Suprapubic skin (tissue), 4 donors: ENCODE data around the gene HOXB6. TPM values are rescaled to one million over a fixed set of nuclear protein-coding genes. Genes with fewer than 3 reads are reported as not detected.

ENCODE experiments used
- DNase-seq, 2 donors: peaks; one replicate each; pipeline ENCODE4 v3.0.0-alpha.2; 2019; ENCODE audit warnings: low spot score in 2 of 2
- H3K27ac ChIP-seq: fragments of 200-600 bp; sonication (generic); one replicate; pipeline ENCODE4 v1.5.1; 2019
- H3K27me3 ChIP-seq: fragments of 200-600 bp; sonication (generic); one replicate; pipeline ENCODE4 v1.5.1; 2019
- H3K36me3 ChIP-seq: fragments of 200-600 bp; sonication (generic); one replicate; pipeline ENCODE4 v1.5.1; 2019
- H3K4me1 ChIP-seq: fragments of 200-600 bp; sonication (generic); one replicate; pipeline ENCODE4 v1.5.1; 2019
- H3K4me3 ChIP-seq: fragments of 200-600 bp; sonication (generic); one replicate; pipeline ENCODE4 v1.5.1; 2019; ENCODE audit warnings: mild to moderate bottlenecking
- H3K9me3 ChIP-seq: fragments of 200-600 bp; sonication (generic); one replicate; pipeline ENCODE4 v1.5.1; 2019
- EP300 ChIP-seq: sonication (generic); formaldehyde crosslinking; IDR thresholded peaks from one replicate; pipeline ENCODE4 v1.6.1; 2017; ENCODE audit warnings: antibody characterized with exemption
- POLR2A ChIP-seq, 2 donors: fragments of 450-650 bp; IDR thresholded peaks; one replicate each; pipeline ENCODE4 v1.6.1; 2017; ENCODE audit warnings: antibody characterized with exemption in 2 of 2, mild to moderate bottlenecking in 2 of 2, moderate library complexity in 2 of 2
- POLR2AphosphoS5 ChIP-seq, 3 donors: sonication (generic); formaldehyde crosslinking; IDR thresholded peaks; one replicate each; pipeline ENCODE4 v1.6.1; 2017; ENCODE audit warnings: antibody characterized with exemption in 3 of 3
- WGBS: methylation state at CpG from one replicate; pipeline ENCODE4 v1.1.5; 2018; 5-methylcytosine and 5-hydroxymethylcytosine counted together
- total RNA-seq, 4 donors: library from RNA; depleted of rRNA; stranded (reverse); fragments of >200 nt; gene quantifications; one replicate each; pipeline ENCODE4 v1.1.0, GENCODE V29; 2016
- TF ChIP-seq, protein P1 (sequence below), 2 donors: fragments of 200-600 bp in 1 of 2; fragments of 450-650 bp in 1 of 2; sonication (generic) in 1 of 2; IDR thresholded peaks; one replicate each; pipeline ENCODE4 v1.5.1; 2016 to 2019; ENCODE audit warnings: antibody characterized with exemption in 2 of 2, mild to moderate bottlenecking in 1 of 2, moderate library complexity in 1 of 2

The HOXB6 gene
- total RNA-seq, 4 donors from 2014 or later: 0.39 to 4.5 (median 1.3) TPM; not detected in 1

DNA sequence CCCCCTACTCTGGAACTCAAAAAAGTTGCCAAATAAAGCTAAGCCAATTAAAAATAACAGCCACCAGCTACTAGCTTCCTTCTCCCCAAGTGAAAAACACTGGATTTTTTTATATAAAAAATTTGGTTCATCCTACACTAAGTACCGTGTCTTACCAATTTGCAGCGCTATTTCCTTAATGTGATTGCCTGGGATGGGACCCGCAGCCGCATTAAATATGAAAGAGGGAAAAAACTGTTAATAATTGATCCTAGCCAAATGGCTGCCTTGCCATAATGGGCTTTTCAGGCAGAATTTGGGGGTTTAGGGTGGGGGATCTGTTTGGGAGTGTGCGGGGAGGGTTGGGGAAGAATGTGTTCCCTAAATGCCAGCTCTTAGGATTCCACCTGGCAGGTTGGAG is 19.3 kb upstream of the HOXB6 start:
- Histone ChIP-seq H3K4me1 (peaks cover 27% of the 10 kb centered on the region), H3K27me3 (peaks cover 100% of the 10 kb centered on the region), H3K27ac (no peak overlapping the region), H3K36me3 (no peaks in the 10 kb centered on the region), H3K9me3 (no peaks in the 10 kb centered on the region), H3K4me3 (no peak overlapping the region)
- WGBS: 50% methylated on average over 5 of the region's 5 CpGs
- no peak for TF ChIP-seq POLR2A (IDR thresholded peaks at IDR 0.05)
- TF ChIP-seq, protein P1, sequence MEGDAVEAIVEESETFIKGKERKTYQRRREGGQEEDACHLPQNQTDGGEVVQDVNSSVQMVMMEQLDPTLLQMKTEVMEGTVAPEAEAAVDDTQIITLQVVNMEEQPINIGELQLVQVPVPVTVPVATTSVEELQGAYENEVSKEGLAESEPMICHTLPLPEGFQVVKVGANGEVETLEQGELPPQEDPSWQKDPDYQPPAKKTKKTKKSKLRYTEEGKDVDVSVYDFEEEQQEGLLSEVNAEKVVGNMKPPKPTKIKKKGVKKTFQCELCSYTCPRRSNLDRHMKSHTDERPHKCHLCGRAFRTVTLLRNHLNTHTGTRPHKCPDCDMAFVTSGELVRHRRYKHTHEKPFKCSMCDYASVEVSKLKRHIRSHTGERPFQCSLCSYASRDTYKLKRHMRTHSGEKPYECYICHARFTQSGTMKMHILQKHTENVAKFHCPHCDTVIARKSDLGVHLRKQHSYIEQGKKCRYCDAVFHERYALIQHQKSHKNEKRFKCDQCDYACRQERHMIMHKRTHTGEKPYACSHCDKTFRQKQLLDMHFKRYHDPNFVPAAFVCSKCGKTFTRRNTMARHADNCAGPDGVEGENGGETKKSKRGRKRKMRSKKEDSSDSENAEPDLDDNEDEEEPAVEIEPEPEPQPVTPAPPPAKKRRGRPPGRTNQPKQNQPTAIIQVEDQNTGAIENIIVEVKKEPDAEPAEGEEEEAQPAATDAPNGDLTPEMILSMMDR (IDR thresholded peaks at IDR 0.05): no peak
- no peak for TF ChIP-seq EP300
- no peak for TF ChIP-seq POLR2AphosphoS5 (IDR thresholded peaks at IDR 0.05)
- no peak for DNase-seq

DNA sequence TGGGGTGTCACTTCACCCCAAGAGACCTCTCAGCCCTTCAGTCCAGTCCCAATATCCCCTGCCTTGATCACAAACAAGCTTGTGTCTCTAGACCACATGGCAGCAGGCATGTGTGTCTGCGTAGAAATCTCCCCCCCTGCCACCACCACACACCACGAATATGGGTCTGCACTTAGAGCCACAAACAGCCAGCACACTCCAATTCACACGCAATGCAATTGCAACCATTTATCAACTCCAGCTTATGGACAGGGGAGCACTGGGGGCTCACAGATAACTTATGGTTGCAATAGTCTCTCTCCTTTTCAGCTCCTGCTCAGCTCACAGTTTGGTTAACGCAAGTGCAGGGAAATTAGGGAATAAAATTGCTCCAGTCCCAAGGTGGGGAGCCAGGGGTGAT is 18.8 kb upstream of the HOXB6 start:
- H3K27ac ChIP-seq: no peak overlapping the region
- 47% methylated on average over 4 of the region's 4 CpGs for WGBS
- H3K4me3 ChIP-seq: no peak overlapping the region
- peaks cover 33% of the 10 kb centered on the region for H3K4me1 ChIP-seq
- TF ChIP-seq POLR2AphosphoS5 (IDR thresholded peaks at IDR 0.05): no peak
- TF ChIP-seq, protein P1 (IDR thresholded peaks at IDR 0.05): no peak
- TF ChIP-seq EP300: no peak
- no peak for TF ChIP-seq POLR2A (IDR thresholded peaks at IDR 0.05)
- DNase-seq: no peak
- no peaks in the 10 kb centered on the region for H3K36me3 ChIP-seq
- no peaks in the 10 kb centered on the region for H3K9me3 ChIP-seq
- H3K27me3 ChIP-seq: peaks cover 100% of the 10 kb centered on the region

DNA sequence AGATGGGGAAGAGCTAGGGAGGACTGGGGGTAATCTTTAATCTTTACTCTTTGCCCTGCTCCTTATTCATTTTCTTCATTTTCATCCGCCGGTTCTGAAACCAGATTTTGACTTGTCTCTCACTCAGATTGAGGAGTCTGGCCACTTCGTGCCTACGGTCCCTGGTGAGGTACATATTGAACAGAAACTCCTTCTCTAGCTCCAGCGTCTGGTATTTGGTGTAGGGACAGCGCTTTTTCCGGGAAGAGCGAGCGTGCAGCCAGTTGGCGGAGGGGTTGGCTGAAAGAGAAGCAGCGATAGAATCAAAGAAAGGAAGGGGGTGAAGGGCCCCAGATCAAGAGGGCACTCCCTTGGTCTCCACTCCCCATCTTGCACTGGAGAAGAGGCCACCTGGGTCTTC is 18.1 kb upstream of the HOXB6 start:
- no peak for DNase-seq
- Histone ChIP-seq H3K27ac (no peak overlapping the region), H3K4me1 (peaks cover 40% of the 10 kb centered on the region), H3K4me3 (no peak overlapping the region), H3K9me3 (no peaks in the 10 kb centered on the region), H3K27me3 (peaks cover 100% of the 10 kb centered on the region), H3K36me3 (no peaks in the 10 kb centered on the region)
- TF ChIP-seq EP300: no peak
- no peak for TF ChIP-seq POLR2AphosphoS5 (IDR thresholded peaks at IDR 0.05)
- TF ChIP-seq POLR2A (IDR thresholded peaks at IDR 0.05): no peak
- TF ChIP-seq, protein P1 (IDR thresholded peaks at IDR 0.05): no peak
- WGBS: 68% methylated on average over 11 of the region's 11 CpGs

DNA sequence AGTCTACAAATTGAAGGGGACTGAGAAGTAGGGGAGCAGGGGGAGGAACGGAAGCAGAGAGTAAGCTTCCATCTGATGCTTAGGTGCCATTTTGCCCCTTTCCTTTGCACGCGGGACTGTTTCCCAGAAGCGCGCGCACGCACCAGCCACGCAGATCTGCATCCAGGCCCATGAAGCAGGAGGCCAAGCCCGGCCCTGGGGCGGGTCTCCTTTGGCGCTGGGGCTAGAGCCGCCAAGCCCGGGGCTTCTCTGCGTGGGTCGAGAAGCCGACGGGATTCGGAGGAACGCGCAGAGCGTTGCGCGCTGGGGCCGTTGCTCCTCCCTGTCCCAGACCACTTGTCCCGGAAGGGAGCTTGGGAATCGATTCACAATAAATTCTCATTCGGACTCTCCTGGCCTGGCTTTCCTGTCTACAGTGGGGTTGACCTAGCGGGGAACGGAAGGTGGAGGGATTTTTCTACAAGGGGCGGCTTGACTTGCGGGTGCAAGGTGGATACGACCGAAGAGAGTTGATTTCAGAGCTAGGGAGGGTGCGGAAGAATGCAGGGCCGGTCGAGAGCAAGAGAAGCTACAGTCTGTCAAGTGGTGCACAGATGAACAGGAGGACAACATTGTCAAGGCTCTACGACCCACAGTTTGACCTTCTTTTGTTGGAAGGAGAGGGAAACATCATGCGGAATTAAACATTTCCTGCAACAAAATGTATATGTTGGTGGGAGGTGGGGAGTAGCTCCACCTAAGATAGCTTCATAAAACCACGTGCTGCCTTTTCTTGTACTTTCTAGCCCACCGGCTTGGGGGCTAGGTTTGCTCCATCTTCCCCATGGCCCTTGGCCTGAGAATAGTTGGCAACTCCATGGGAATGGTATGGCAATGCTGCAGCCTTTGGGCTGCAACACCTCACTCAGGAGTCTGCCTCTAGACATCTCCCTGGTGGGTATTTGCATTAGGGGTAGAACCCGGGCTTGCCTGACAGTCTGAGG is 16.9 kb upstream of the HOXB6 start:
- no peak for TF ChIP-seq EP300
- TF ChIP-seq POLR2A (IDR thresholded peaks at IDR 0.05): no peak
- TF ChIP-seq, protein P1 (IDR thresholded peaks at IDR 0.05): no peak
- no peak for TF ChIP-seq POLR2AphosphoS5 (IDR thresholded peaks at IDR 0.05)
- H3K4me1 ChIP-seq: peaks cover 39% of the 10 kb centered on the region
- no peak overlapping the region for H3K4me3 ChIP-seq
- no peaks in the 10 kb centered on the region for H3K9me3 ChIP-seq
- H3K27me3 ChIP-seq: peaks cover 100% of the 10 kb centered on the region
- no peak overlapping the region for H3K27ac ChIP-seq
- H3K36me3 ChIP-seq: no peaks in the 10 kb centered on the region
- no peak for DNase-seq
- WGBS: 62% methylated on average over 40 of the region's 41 CpGs

DNA sequence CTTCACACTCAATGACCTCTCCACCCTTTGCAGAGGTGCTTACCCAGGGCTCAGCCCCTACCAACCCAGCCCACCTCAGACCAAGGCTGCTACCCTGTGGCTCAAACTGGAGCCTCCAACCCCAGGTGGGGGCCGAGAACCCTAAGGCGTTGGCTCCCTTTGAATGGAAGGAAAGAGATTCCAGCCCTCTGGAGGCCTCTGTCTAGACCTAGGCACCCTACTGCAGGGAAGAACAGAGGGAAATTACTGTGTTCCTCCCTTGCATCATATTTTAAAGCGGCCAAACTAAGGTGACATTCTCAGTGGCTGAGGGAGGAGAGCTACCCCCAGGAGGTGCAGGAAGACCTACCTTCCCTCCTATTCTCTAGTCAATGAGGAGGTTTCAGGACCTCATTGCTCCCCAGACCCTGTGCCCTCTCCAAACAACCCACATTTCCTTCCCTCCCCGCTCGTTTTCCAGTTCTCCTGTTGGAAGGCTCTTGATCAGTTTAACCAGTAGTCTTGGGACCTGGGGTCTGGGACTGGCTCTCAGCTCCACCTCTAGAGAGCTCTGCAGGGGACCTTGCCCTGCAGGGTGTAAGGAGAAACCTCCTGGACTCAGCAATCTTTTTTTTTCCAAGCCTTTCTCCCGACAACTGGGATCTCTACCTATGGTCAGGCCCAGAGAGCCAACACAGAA is 15.8 kb upstream of the HOXB6 start:
- DNase-seq: no peak
- no peaks in the 10 kb centered on the region for H3K9me3 ChIP-seq
- 72% methylated on average over 6 of the region's 6 CpGs for WGBS
- no peak overlapping the region for H3K4me3 ChIP-seq
- no peak overlapping the region for H3K27ac ChIP-seq
- H3K4me1 ChIP-seq: peaks cover 28% of the 10 kb centered on the region
- no peaks in the 10 kb centered on the region for H3K36me3 ChIP-seq
- H3K27me3 ChIP-seq: peaks cover 100% of the 10 kb centered on the region
- TF ChIP-seq POLR2A (IDR thresholded peaks at IDR 0.05) (no peak), EP300 (no peak), POLR2AphosphoS5 (IDR thresholded peaks at IDR 0.05) (no peak)
- TF ChIP-seq, protein P1 (IDR thresholded peaks at IDR 0.05): no peak
